Neural progenitor cell (in vitro differentiated cells): Measurements from ENCODE around the gene MESD. TPM values are rescaled to one million over a fixed set of nuclear protein-coding genes. Genes with fewer than 3 reads are reported as not detected.

Experiments
- DNase-seq: peaks from one replicate; pipeline ENCODE4 v3.0.0-alpha.2; 2016; ENCODE audit warnings: low spot score
- H2AFZ ChIP-seq: fragments of 200-600 bp; sonication (generic); replicated peaks from 2 replicates; pipeline ENCODE4 v1.6.1; 2016; ENCODE audit warnings: antibody characterized with exemption
- H3F3A ChIP-seq: fragments of 200-600 bp; sonication (generic); 2 replicates; pipeline ENCODE4 v1.6.1; 2016; ENCODE audit warnings: antibody characterized with exemption, low read depth
- H3K27ac ChIP-seq: fragments of 200-600 bp; sonication (generic); 2 replicates; pipeline ENCODE4 v1.5.1; 2016; ENCODE audit warnings: mild to moderate bottlenecking
- H3K27me3 ChIP-seq: fragments of 200-600 bp; sonication (generic); 2 replicates; pipeline ENCODE4 v1.6.1; 2016; ENCODE audit warnings: mild to moderate bottlenecking, moderate library complexity
- H3K36me3 ChIP-seq: fragments of 200-600 bp; sonication (generic); 2 replicates; pipeline ENCODE4 v1.5.1; 2016
- H3K4me1 ChIP-seq: fragments of 200-600 bp; sonication (generic); 2 replicates; pipeline ENCODE4 v1.6.1; 2016; ENCODE audit warnings: mixed run types
- H3K4me2 ChIP-seq: fragments of 200-600 bp; sonication (generic); 2 replicates; pipeline ENCODE4 v1.6.1; 2016
- H3K4me3 ChIP-seq: fragments of 200-600 bp; sonication (generic); 2 replicates; pipeline ENCODE4 v1.5.1; 2016
- H3K79me2 ChIP-seq: fragments of 200-600 bp; sonication (generic); 2 replicates; pipeline ENCODE4 v1.6.1; 2016; ENCODE audit warnings: low read depth
- H3K9ac ChIP-seq: fragments of 200-600 bp; sonication (generic); 2 replicates; pipeline ENCODE4 v1.6.1; 2016
- H3K9me3 ChIP-seq: fragments of 200-600 bp; sonication (generic); 2 replicates; pipeline ENCODE4 v1.5.1; 2016; ENCODE audit warnings: low read depth
- H4K20me1 ChIP-seq: fragments of 200-600 bp; sonication (generic); 2 replicates; pipeline ENCODE4 v1.6.1; 2016; ENCODE audit warnings: low read depth
- H3K27ac Mint-ChIP-seq: 3 replicates; pipeline ENCODE4 v1.8.0; 2021; ENCODE audit warnings: mixed read lengths
- H3K27me3 Mint-ChIP-seq: 2 replicates; pipeline ENCODE4 v1.8.0; 2022; ENCODE audit warnings: low read depth, mild to moderate bottlenecking, inconsistent platforms, moderate library complexity, mixed read lengths; ENCODE audit not compliant: insufficient read depth
- H3K36me3 Mint-ChIP-seq: 3 replicates; pipeline ENCODE4 v1.8.0; 2021; ENCODE audit warnings: mixed read lengths
- H3K4me1 Mint-ChIP-seq: 3 replicates; pipeline ENCODE4 v1.8.0; 2021; ENCODE audit warnings: mixed read lengths
- H3K4me3 Mint-ChIP-seq: 3 replicates; pipeline ENCODE4 v1.8.0; 2021; ENCODE audit warnings: mild to moderate bottlenecking, moderate library complexity, mixed read lengths
- H3K9me3 Mint-ChIP-seq: 3 replicates; pipeline ENCODE4 v1.8.0; 2020; ENCODE audit warnings: mixed read lengths
- EZH2 ChIP-seq: fragments of 200-600 bp; sonication (generic); IDR thresholded peaks from 2 replicates; pipeline ENCODE4 v1.6.1; 2017; ENCODE audit warnings: antibody characterized with exemption, mild to moderate bottlenecking, moderate library complexity
- EZH2phosphoT487 ChIP-seq: fragments of 200-600 bp; sonication (generic); IDR thresholded peaks from 2 replicates; pipeline ENCODE4 v1.6.1; 2017; ENCODE audit warnings: antibody characterized with exemption
- total RNA-seq: library from RNA; depleted of rRNA; stranded (reverse); fragments of >200 nt; gene quantifications from 2 replicates; pipeline ENCODE4 v1.2.3, GENCODE V29; 2015; ENCODE audit warnings: low replicate concordance
- TF ChIP-seq, protein P1 (sequence below): fragments of 200-600 bp; sonication (generic); IDR thresholded peaks from 2 replicates; pipeline ENCODE4 v1.5.1; 2017; ENCODE audit warnings: antibody characterized with exemption, mild to moderate bottlenecking

Gene MESD
- total RNA-seq, 1 donor from 2014 or later: 31.5 TPM

DNA sequence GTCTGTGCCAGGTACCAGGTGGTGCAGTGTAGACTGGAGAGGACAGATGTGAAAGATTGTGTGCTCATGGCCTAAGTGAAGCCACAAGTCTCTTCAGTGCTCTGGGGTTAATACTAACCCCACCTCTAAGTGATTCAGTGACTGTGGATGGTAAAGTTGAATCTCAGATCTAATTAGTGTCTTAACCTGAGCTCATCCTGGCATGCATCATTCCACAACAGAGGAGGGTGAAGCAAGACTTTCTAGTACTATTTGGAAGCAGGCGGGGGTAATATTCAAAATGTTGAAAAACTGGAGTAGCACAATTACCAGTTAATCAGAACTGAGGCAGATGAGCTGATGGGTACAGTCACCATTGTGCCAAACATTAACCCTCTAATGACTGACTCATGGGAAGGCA lies 2.8 kb upstream of the MESD start:
- no peak overlapping the region for H2AFZ ChIP-seq
- no peak overlapping the region for H3K4me3 Mint-ChIP-seq

DNA sequence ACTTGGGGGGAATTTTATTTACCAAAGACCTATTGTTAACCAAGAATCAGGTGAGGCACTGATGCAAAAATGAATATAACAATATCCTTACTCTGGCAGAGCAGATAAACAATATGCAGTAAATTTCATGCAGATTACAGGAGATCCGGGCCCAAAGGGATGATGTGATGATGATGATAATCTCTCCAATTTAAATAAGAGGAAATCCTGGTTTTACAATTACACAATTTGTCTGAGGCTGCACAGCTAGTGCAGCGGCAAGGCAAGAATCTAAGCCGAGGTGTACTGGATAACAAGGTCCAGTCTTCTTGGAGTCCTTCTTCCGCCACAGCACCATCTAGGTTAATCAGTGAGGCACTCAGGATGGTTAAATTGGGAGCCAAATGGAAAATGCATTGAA lies 2.4 kb upstream of the MESD start:
- Mint-ChIP-seq H3K4me1 (peaks cover 21% of the 10 kb centered on the region), H3K4me3 (no peak overlapping the region), H3K27me3 (peaks cover under 1% of the 10 kb centered on the region), H3K9me3 (peaks cover 4% of the 10 kb centered on the region), H3K27ac (no peak overlapping the region), H3K36me3 (no peaks in the 10 kb centered on the region)
- peaks cover 26% of the 10 kb centered on the region for H3K4me1 ChIP-seq
- H3K36me3 ChIP-seq: no peaks in the 10 kb centered on the region
- H3K4me2 ChIP-seq: no peak overlapping the region
- TF ChIP-seq EZH2phosphoT487: no peak
- no peak for TF ChIP-seq EZH2
- TF ChIP-seq, protein P1, sequence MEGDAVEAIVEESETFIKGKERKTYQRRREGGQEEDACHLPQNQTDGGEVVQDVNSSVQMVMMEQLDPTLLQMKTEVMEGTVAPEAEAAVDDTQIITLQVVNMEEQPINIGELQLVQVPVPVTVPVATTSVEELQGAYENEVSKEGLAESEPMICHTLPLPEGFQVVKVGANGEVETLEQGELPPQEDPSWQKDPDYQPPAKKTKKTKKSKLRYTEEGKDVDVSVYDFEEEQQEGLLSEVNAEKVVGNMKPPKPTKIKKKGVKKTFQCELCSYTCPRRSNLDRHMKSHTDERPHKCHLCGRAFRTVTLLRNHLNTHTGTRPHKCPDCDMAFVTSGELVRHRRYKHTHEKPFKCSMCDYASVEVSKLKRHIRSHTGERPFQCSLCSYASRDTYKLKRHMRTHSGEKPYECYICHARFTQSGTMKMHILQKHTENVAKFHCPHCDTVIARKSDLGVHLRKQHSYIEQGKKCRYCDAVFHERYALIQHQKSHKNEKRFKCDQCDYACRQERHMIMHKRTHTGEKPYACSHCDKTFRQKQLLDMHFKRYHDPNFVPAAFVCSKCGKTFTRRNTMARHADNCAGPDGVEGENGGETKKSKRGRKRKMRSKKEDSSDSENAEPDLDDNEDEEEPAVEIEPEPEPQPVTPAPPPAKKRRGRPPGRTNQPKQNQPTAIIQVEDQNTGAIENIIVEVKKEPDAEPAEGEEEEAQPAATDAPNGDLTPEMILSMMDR: no peak
- no peak overlapping the region for H3K27ac ChIP-seq
- H3K4me3 ChIP-seq: no peak overlapping the region
- H2AFZ ChIP-seq: no peak overlapping the region
- H3K9me3 ChIP-seq: no peaks in the 10 kb centered on the region
- H4K20me1 ChIP-seq: peaks cover 17% of the 10 kb centered on the region
- no peak overlapping the region for H3K9ac ChIP-seq
- no peak for DNase-seq
- peaks cover 12% of the 10 kb centered on the region for H3F3A ChIP-seq
- no peaks in the 10 kb centered on the region for H3K27me3 ChIP-seq
- peaks cover 25% of the 10 kb centered on the region for H3K79me2 ChIP-seq

More for the DNA sequence above, 2.8 kb upstream of the MESD start:
- Mint-ChIP-seq H3K27me3 (peaks cover 2% of the 10 kb centered on the region), H3K36me3 (no peaks in the 10 kb centered on the region), H3K27ac (no peak overlapping the region), H3K9me3 (peaks cover 5% of the 10 kb centered on the region), H3K4me1 (peaks cover 19% of the 10 kb centered on the region)
- no peaks in the 10 kb centered on the region for H3K9me3 ChIP-seq
- H3K79me2 ChIP-seq: peaks cover 21% of the 10 kb centered on the region
- no peak overlapping the region for H3K4me2 ChIP-seq
- no peak overlapping the region for H3K9ac ChIP-seq
- no peaks in the 10 kb centered on the region for H3K36me3 ChIP-seq
- TF ChIP-seq EZH2: no peak
- TF ChIP-seq, protein P1: no peak
- no peak for TF ChIP-seq EZH2phosphoT487
- peaks cover 13% of the 10 kb centered on the region for H4K20me1 ChIP-seq
- H3F3A ChIP-seq: peaks cover 14% of the 10 kb centered on the region
- no peak overlapping the region for H3K4me3 ChIP-seq
- no peak overlapping the region for H3K27ac ChIP-seq
- no peaks in the 10 kb centered on the region for H3K27me3 ChIP-seq
- peaks cover 21% of the 10 kb centered on the region for H3K4me1 ChIP-seq
- DNase-seq: no peak

DNA sequence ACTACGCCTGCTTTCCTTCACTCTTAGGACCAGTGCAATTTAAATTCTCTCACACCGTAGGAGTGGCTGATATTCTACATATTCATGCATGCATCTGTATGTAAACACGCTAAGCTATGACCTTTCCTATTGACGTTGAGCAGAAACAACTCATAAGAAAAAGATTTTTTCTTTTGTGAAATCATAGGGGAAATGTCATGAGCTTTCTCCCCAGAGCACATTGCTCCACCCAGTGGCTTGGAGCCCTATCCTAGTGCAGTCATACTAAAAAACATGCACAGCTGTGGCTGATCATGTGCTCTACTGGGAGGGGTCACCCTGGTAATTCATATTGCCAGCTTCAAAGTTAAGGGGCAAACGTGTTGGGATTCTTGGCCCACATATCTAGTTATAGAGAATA lies 1.8 kb upstream of the MESD start:
- Histone ChIP-seq H3K9me3 (no peaks in the 10 kb centered on the region), H3K4me3 (no peak overlapping the region), H3K27ac (no peak overlapping the region), H3F3A (peaks cover 12% of the 10 kb centered on the region), H3K4me1 (peaks cover 27% of the 10 kb centered on the region), H4K20me1 (peaks cover 23% of the 10 kb centered on the region), H3K4me2 (no peak overlapping the region), H3K79me2 (peaks cover 31% of the 10 kb centered on the region), H2AFZ (no peak overlapping the region), H3K9ac (no peak overlapping the region), H3K27me3 (no peaks in the 10 kb centered on the region), H3K36me3 (no peaks in the 10 kb centered on the region)
- Mint-ChIP-seq H3K27me3 (no peaks in the 10 kb centered on the region), H3K4me3 (no peak overlapping the region), H3K4me1 (peaks cover 26% of the 10 kb centered on the region), H3K9me3 (peaks cover 3% of the 10 kb centered on the region), H3K36me3 (no peaks in the 10 kb centered on the region), H3K27ac (no peak overlapping the region)
- TF ChIP-seq EZH2phosphoT487 (no peak), EZH2 (no peak)
- TF ChIP-seq, protein P1: no peak
- DNase-seq: no peak
